Peyer's patch (tissue), 4 donors: ENCODE measurements around the gene EME2.

Experiments
- CTCF ChIP-seq, 6 experiments: fragments of 450-650 bp in 4 of 6; fragments of 200-600 bp in 2 of 6; sonication (generic) in 1 of 6; IDR thresholded peaks; one replicate each; pipeline ENCODE4 v1.5.1; 2017 to 2019; ENCODE audit warnings: antibody characterized with exemption in 6 of 6, mild to moderate bottlenecking in 3 of 6, moderate library complexity in 1 of 6
- POLR2A ChIP-seq, 2 donors: fragments of 450-650 bp; IDR thresholded peaks; one replicate each; pipeline ENCODE4 v1.5.1; 2017; ENCODE audit warnings: antibody characterized with exemption in 2 of 2, mild to moderate bottlenecking in 2 of 2, moderate library complexity in 2 of 2

GRCh38 chr16:1787322-1788094 lies 14.9 kb downstream of the EME2 start:
- TF ChIP-seq POLR2A (IDR thresholded peaks at IDR 0.05) (no peak), CTCF (IDR thresholded peaks at IDR 0.05) (no peak)
